GM15510 (cell line): ENCODE measurements around the gene ZBTB47.

ENCODE experiments used
- POLR2A ChIP-seq: IDR thresholded peaks from 3 replicates; pipeline ENCODE4 v1.6.1; 2011; ENCODE audit warnings: borderline replicate concordance; ENCODE audit not compliant: insufficient read length; ENCODE audit errors: extremely low read depth

ZBTB47 gene

DNA sequence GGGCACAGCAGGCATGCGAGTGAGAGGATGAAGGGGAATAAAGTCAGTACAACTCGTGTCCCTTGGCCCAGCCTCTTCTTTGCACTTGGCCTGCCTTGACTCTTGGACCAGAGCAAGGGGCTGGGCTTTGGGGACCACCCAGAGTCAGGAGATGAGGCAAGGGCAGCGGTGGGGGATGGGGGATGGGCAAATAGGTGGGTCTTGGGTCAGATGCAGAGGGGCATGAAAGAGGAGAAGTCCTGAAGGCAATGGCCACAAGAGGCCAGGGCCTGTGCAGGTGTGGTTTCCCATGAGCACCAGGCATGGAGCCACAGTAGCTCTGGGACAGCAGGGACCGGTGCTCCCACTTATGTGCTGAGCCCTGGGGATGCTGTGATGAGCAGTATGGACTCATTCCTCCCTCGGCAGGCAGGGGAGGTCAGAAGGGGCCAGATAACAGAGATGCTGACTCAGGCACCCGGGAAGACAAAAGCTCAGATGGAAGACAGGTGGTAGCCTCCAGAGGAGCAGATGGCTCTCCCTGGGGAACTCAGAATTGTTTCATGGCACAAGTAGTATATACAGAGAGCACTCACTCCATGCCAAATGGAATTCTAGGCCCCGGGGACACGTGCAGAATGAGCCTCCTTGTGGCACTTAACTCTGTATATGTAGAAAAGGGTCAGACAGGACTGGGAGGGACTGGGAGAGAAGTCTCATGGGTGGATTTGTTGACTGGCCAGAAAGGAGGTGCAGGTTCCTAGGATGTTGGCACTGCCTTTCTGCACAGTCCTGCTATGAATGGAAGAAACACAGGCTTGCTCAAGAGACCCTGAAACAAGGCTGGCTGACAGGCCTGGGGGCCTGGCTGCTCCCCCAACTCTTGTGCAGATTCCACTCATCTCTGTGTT lies 14.3 kb downstream of the ZBTB47 start:
- no peak for TF ChIP-seq POLR2A

DNA sequence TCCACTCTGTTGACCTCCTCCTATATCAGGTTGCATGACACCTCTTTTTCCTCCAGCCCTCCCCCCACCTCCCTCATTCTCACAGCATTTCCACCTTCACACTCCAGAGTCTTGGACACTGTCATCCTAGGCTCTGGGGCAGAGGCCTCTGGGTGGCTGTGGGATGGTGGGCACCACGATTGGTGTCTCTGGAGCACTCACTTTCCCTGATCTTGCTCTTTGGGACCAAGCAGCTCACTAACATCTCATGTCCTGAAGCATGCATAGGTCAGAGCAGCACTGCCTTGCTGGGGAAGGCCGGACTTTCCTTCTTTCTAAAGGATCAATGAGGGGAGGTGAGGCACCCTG lies 14.9 kb downstream of the ZBTB47 start:
- TF ChIP-seq POLR2A = no peak

DNA sequence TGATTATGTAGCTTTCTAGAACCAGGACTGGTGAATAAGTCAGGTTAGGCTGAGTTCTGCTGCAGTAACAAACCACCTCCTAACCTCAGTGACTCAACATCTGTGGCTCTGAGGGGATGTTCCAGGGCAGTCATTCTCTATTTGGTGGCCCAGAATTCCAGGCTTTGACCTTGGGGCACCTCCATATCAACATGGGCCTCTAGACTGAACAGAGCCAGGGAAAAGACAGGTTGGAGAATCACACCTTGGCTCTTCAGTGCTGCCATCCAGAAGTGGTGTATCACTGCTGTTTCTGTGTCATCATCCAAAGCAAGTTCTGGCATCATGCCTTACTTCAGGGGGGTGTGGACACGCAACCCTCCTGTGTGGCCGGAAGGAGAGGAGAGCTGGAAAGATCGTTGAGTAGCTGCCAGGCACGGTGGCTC lies 15.3 kb downstream of the ZBTB47 start:
- TF ChIP-seq POLR2A = no peak

DNA sequence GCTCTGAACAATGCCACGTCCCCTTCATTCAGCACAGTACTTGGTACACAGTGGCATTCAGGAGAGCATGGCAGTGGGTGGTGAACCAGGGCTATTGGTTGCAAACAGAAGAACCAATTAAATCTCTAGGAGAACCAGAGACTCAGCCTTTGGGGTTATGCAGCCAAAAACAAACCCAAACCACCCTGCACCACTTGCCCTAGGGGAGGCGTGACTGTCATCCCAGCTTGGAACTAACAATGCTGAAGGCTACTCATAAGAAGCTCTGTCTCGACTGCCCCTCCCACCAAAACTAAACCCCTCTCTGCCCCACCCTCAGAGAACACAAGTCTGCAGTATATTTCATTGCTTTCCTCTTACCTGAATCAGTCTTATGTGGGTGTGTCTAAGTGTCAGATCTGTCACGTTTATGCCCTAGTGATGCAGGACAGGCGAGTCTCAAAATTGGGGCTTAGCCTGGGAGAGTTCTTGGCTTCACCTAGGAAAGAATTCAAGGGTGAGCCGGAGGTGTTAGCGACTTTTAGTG lies 16.6 kb downstream of the ZBTB47 start:
- no peak for TF ChIP-seq POLR2A

DNA sequence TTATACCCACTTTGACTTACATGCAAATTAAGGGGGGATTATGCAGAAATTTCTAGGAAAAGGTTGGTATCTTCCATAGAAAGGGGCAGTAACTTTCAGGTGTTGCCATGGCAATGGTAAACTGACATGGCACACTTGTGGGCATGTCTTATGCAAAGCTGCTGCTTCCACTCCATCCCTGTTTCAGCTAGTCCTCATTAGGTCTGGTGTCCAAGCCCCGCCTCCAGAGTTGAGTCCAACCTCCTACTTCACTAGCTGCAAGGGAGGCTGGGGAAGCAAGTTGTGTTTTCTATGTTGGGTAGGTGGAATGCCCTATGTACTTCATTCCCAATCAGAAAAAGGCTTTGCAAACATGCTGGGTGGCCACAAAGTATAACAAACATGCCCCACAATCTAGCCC lies 17.2 kb downstream of the ZBTB47 start:
- TF ChIP-seq POLR2A = no peak

DNA sequence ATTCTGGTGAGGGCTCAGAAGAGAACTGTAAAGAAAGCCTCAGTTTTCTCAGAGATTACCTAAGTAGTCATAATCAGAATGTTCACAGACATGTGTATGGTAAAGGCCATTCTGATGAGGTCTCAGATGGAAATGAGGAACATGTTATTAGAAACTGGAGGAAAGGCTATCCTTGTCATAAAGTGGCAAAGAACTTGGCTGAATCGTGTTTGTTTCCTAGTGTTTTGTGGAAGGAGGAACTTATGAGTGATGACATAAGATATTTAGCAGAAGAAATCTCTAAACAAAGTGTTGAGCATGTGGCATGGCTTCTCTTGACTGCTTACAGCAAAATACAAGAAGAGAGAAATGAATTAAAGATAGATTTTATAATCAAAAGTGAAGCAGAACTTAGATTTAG lies 19.0 kb downstream of the ZBTB47 start:
- no peak for TF ChIP-seq POLR2A

DNA sequence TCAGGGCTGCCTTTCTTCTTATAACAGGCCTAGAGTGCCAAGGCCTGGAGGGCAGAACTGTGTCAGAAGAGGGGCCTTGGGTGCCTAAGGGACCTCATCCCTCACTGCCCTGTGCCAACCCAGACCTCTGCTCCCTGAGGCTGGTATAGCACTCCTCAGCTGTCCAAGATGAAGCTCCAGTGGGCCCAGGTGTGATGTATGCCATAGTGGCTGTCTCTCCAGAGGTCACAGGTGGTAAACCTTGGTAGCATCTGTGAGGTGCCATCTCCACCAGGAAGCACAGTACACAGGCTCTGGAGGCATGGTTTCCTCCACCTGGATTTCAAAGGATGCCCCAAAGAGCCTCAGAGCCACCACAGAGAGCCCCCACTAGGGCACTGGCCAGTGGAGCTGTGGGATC lies 19.6 kb downstream of the ZBTB47 start:
- no peak for TF ChIP-seq POLR2A

DNA sequence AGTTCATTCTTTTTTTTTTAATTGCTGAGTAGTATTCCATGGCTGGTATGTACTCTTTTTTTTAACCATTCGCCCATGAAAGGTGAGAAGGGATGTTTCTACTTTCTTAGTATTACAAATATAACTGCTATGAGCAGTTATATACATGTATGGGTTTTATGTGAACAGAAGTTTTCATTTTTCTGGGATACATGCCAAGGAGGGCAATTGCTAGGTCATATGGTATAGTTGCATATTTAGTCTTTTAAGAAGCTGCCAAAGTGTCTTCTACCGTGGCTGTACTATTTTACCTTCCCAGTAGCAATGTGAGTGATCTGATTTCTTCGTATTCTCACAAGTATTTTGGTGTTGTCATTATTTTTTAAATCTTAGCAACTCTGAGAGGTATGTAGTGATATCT lies 20.6 kb downstream of the ZBTB47 start:
- TF ChIP-seq POLR2A = no peak

DNA sequence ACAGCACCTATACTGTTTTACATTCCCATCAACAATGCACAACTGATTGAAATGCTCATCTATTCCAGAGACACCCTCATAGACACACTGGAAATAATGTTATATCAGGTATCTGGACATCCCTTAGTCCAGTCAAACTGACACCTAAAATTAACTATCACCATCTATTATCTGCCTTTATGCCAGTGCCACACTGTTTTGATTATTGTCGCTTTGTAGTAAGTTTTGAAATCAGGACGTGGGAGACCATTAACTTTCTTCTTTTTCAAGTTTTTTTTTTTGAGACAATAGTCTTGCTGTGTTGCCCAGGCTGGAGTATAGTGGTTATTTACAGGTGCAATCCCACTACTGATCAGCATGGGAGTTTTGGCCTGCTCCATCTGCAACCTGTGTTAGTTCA lies 22.4 kb downstream of the ZBTB47 start:
- TF ChIP-seq POLR2A = no peak

DNA sequence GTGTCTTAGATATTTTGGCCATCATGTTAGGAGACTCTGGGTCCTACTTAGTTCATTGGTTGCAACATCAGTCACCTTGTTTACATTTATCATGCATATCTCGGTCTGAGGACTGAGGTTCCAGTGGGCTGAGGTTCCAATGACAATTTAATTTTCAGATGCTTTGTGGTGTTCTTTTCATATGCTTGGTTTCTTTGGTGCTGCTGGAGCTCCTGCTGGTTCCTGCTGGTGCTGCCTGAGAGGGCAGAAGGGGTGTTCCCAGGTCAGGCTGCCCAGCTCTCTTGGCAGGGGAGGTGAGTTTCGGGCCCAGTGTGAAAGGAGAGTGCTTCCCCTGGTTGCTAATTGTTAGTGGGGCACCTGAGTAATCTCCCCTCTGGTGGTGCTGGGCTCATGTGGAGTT lies 24.9 kb downstream of the ZBTB47 start:
- TF ChIP-seq POLR2A = no peak

DNA sequence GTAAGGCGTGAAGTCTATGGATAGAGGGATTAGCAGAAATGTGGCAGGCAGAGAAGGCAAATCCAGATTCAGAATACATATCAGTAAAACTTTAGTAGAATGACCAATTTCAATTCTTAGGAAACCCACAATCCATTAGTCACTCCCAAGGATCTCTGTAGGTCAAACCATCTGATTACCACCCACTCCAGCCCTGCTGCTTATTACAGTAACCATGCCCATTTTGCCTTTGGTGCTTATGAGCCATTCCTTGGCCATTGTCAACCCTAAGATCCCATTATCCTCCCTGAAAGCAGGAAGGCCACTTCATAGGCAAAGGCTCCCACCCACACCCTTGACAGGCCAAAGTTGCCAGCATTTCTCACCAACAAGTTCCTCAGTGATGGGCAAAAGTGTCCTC lies 26.8 kb downstream of the ZBTB47 start:
- no peak for TF ChIP-seq POLR2A

DNA sequence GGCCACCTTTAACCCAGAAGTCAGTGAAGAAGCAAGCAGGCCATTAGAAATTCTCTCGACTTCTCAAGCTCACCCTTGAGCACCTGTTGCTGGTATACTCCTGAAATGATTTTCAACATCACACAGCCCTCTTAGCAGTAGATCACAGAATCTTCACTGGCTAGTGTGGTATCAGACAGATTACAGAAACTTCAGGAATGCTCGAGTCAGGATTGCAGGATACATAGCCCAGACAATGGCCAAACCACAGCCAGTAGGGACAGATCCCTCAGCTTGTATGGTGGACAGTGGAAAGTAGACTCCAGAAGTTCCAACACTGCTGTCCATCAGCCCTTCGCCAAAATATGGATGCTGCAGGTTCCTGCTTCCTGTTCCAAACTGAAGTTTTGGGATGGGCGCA lies 27.3 kb downstream of the ZBTB47 start:
- TF ChIP-seq POLR2A = no peak

DNA sequence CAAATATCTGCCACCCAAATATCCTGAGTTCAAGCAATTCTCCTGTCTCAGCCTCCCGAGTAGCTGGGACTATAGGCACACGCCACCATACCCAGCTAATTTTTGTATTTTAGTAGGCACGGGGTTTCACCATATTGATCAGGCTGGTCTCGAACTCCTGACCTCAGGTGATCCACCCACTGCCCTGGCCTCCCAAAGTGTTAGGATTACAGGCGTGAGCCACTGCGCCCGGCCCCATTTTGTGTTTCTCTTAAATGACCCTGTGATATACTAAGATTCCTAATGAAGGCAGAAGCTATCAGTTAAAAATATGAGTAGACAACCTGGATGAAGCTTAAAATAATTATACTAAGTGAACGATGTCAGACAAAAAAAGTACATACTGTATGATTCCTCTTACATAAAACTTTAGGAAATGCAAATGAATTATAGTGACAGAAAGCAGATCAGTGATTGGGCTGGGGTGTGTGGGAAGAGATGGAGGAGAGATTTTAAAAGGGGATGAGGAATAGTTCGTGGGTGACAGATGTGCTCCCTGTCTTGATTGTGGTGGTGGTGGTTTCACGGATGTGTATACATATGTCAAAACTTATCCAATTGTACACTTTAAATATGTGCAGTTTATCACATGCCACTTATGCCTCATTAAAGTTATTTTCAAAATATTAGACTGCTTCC lies 28.0 kb downstream of the ZBTB47 start:
- TF ChIP-seq POLR2A = no peak

DNA sequence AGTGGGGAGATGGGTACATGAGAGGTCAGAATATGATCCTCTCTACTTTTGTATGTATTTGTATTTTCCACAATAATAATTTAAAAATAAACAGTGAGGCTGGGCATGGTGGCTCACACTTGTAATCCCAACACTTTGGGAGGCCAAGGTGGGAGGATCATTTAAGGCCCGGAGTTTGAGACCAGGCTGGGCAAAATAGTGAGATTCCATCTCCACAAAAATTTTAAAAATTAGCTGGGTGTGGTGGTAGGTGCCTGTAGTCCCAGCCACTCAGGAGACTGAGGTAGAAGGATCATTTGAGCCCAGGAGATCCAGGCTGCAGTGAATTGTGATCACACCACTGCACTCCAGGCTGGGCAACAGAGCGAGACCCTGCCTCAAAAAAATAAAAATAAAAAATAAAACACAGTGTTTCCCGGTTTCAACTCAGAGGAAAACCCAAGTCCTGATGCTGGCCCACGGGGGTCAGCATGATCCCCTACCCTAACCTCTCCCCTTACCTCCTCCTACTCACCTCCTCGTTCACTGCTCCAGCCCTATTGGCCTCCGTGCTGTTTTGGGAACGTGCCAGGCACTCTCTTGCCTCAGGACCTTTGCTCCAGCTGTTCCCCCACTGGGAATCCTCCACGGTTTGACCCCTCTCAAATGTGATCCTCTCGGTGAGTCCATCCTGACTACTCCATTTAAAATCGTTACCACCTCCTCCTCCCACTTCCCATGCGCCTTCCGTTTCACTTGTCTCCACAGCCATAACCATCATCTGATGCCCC lies 29.0 kb downstream of the ZBTB47 start:
- TF ChIP-seq POLR2A = no peak
